Measurements from ENCODE around the gene CCDC24. TPM values are rescaled to one million over a fixed set of nuclear protein-coding genes. Genes with fewer than 3 reads are reported as not detected.

CCDC24 gene
- total RNA-seq, 1 donor from 2014 or later = 4.2 TPM

- H3K9ac ChIP-seq (ENCODE audit: low read length) = peak overlapping the region; percentile 73
- no peaks in the 10 kb centered on the region for H4K20me1 ChIP-seq (ENCODE audit: insufficient read depth, low read length)
- peak overlapping the region; percentile 77 for H3K4me3 ChIP-seq (ENCODE audit: insufficient read depth, low read depth, low read length)
- Mint-ChIP-seq H3K4me3 (ENCODE audit: unreplicated experiment) (peak overlapping the region; percentile 96), H3K36me3 (ENCODE audit: low read depth, unreplicated experiment) (peaks cover 5% of the 10 kb centered on the region), H3K27me3 (ENCODE audit: low read depth, unreplicated experiment) (peaks cover 3% of the 10 kb centered on the region), H3K4me1 (ENCODE audit: low read depth, unreplicated experiment) (peaks cover 16% of the 10 kb centered on the region), H3K9me3 (ENCODE audit: unreplicated experiment) (no peaks in the 10 kb centered on the region), H3K27ac (ENCODE audit: unreplicated experiment) (peak overlapping the region; percentile 96)
- H3K4me1 ChIP-seq (ENCODE audit: insufficient read depth, low read length) = peaks cover 15% of the 10 kb centered on the region
- H3K9me3 ChIP-seq (ENCODE audit: insufficient read depth, low read depth, low read length) = no peaks in the 10 kb centered on the region
- no peak for FAIRE-seq
- H3K27ac ChIP-seq (ENCODE audit: low read depth, low read length) = peak overlapping the region; percentile 55
- no peaks in the 10 kb centered on the region for H3K27me3 ChIP-seq (ENCODE audit: insufficient read depth, low read length)
- TF ChIP-seq CTCF (IDR thresholded peaks at IDR 0.05; ENCODE audit: insufficient read depth, low read depth, low read length) = no peak
- TF ChIP-seq EZH2 (IDR thresholded peaks at IDR 0.05; ENCODE audit: insufficient read depth, low read length) = no peak
- H3K36me3 ChIP-seq (ENCODE audit: insufficient read depth, low read length) = no peaks in the 10 kb centered on the region
- peak; percentile 79 for DNase-seq (ENCODE audit: low read depth)
- H2AFZ ChIP-seq (ENCODE audit: low read depth, low read length) = peak overlapping the region; percentile 82
- peak overlapping the region; percentile 95 for H3K4me2 ChIP-seq (ENCODE audit: low read length)
- no peaks in the 10 kb centered on the region for H3K79me2 ChIP-seq (ENCODE audit: insufficient read depth, low read length)
These were observed 38.7 kb downstream of the CCDC24 start for GRCh38 chr1:44029911-44030604.

- Histone ChIP-seq H3K27ac (ENCODE audit: low read depth, low read length) (no peak overlapping the region), H3K4me3 (ENCODE audit: insufficient read depth, low read depth, low read length) (peak overlapping the region; percentile 77), H3K36me3 (ENCODE audit: insufficient read depth, low read length) (no peaks in the 10 kb centered on the region), H4K20me1 (ENCODE audit: insufficient read depth, low read length) (no peaks in the 10 kb centered on the region), H2AFZ (ENCODE audit: low read depth, low read length) (peak overlapping the region; percentile 79), H3K27me3 (ENCODE audit: insufficient read depth, low read length) (no peaks in the 10 kb centered on the region), H3K9me3 (ENCODE audit: insufficient read depth, low read depth, low read length) (no peaks in the 10 kb centered on the region), H3K79me2 (ENCODE audit: insufficient read depth, low read length) (no peaks in the 10 kb centered on the region), H3K4me2 (ENCODE audit: low read length) (peak overlapping the region; percentile 95), H3K9ac (ENCODE audit: low read length) (peak overlapping the region; percentile 73), H3K4me1 (ENCODE audit: insufficient read depth, low read length) (peaks cover 15% of the 10 kb centered on the region)
- TF ChIP-seq EZH2 (IDR thresholded peaks at IDR 0.05; ENCODE audit: insufficient read depth, low read length) (no peak), CTCF (IDR thresholded peaks at IDR 0.05; ENCODE audit: insufficient read depth, low read depth, low read length) (no peak)
- H3K36me3 Mint-ChIP-seq (ENCODE audit: low read depth, unreplicated experiment) = peaks cover 3% of the 10 kb centered on the region
- H3K4me1 Mint-ChIP-seq (ENCODE audit: low read depth, unreplicated experiment) = peaks cover 16% of the 10 kb centered on the region
- peak overlapping the region; percentile 38 for H3K27ac Mint-ChIP-seq (ENCODE audit: unreplicated experiment)
- peaks cover 5% of the 10 kb centered on the region for H3K27me3 Mint-ChIP-seq (ENCODE audit: low read depth, unreplicated experiment)
- FAIRE-seq = no peak
- no peaks in the 10 kb centered on the region for H3K9me3 Mint-ChIP-seq (ENCODE audit: unreplicated experiment)
- DNase-seq (ENCODE audit: low read depth) = peak; percentile 25
- H3K4me3 Mint-ChIP-seq (ENCODE audit: unreplicated experiment) = peak overlapping the region; percentile 87
These were observed 39.3 kb downstream of the CCDC24 start for GRCh38 chr1:44030605-44031251.
